Measurements from ENCODE around the gene IRGQ.

The IRGQ gene

GRCh38 chr19:43545276-43545675 is 50.7 kb downstream of the IRGQ start:
- no peak for DNase-seq (ENCODE audit: low spot score)

DNA sequence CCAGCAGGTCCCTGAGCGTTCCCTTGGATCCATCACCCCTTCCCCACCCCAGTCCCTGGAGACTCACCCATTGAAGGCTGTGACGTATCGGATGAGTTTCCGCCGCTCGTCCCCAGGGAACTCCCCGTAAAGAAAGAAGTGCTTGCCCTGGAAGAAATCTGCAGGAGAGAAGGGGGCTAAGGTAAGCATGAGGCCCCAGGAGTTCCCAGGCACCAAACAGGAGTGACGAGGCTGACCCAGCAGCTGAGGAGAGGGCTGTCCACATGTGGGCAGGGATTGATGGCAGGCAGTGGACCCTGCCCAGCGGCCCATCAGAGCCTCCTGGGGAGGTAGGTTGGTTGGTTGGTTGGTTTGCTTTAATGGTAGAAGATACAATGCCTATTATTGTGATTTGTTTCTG is 51.9 kb downstream of the IRGQ start:
- FAIRE-seq = no peak

More at GRCh38 chr19:43545276-43545675, 50.7 kb downstream of the IRGQ start:
- no peak for FAIRE-seq

DNA sequence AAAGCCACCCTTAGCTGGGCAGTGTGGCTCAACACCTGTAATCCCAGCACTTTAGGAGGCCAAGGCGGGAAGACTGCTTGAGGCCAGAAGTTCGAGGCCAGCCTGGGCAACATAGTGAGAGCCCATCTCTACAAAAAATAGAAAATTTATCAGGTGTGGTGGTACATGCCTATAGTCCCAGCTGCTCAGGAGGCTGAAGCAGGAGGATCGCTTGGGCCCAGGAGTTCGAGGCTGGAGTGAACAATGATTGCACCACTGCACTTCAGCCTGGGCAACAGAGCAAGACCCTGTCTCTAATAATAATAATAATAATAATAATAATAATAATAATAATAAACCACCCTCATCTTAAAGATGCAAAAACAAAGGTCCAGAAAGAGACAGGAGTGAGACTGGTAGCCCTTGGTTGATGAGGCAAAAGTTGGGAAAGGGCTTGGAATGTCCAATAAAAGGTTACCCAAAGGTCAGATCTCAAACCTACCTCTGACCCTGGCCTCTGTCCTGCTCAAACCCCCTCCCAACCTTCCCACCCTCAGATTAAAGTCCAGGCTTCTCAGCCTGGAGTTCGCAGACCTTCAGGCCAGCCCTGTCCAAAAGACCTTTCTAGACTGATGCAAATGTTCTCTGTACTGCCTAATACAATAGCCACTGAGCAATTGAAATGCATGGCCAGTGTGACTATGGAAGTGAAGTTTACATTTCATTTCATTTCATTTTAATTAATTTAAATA is 53.8 kb downstream of the IRGQ start:
- FAIRE-seq (no peak), DNase-seq (ENCODE audit: low spot score) (no peak)

More for the DNA sequence above, 51.9 kb downstream of the IRGQ start:
- DNase-seq (ENCODE audit: low spot score) = no peak

DNA sequence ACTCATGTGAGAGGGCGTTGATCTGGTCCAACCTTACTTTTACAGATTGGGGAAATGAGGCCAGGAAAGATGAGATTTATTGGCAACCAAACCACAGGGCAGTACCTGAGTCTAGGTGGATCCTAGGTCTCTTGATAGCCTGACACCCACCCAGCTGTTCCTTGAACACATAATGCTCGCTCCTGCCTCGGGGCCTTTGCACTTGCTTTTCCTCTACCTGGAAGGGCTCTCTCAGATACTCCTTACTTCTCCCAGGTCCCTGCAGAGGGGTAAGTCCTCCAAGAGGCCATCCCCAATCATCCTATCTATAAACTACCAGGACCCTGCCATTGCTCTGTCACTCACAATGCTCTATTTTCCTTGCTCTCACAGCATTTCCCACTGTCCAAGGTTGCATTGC is 55.6 kb downstream of the IRGQ start:
- FAIRE-seq = no peak
- no peak for DNase-seq (ENCODE audit: low spot score)

GRCh38 chr19:43538922-43539321 is 57.0 kb downstream of the IRGQ start:
- FAIRE-seq = no peak
- no peak for DNase-seq (ENCODE audit: low spot score)

DNA sequence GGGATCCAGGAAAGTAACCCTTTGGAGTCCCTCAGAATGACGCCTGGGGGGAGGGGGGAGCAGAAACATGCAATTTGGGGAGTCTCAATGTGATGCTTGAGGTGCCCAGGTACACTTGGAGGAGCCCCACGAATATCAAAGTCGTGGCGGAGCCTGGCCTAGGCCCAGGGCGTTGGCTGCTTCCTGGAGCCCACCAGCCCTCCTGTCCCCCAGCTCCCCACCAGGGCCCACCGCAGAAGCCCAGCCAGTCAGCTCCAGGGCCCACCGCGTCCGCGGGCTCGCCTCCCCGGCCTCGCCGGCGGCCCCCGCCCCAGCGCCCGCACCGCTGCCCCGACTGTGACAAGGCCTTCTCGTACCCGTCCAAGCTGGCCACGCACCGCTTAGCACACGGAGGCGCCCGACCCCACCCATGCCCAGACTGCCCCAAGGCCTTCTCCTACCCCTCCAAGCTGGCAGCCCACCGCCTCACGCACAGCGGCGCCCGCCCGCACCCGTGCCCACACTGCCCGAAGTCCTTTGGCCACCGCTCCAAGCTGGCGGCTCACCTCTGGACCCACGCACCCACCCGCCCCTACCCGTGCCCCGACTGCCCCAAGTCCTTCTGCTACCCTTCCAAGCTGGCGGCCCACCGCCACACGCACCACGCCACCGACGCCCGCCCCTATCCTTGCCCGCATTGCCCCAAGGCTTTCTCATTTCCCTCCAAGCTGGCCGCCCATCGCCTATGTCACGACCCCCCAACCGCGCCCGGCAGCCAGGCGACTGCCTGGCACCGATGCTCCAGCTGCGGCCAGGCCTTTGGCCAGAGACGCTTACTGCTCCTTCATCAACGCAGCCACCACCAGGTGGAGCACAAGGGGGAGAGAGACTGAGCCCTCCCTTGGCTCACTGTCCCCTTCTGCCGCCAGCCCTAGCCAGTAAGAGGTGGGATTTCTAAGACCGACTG is 60.8 kb downstream of the IRGQ start:
- FAIRE-seq = no peak
- DNase-seq (ENCODE audit: low spot score) = no peak

Measured in RCC 7860 (cell line).